Right hindlimb (tissue), 1 donor: ENCODE results near the gene EFCAB6.

ENCODE experiments used
- DNase-seq: peaks from one replicate; pipeline ENCODE4 v3.0.0-alpha.2; 2018

The EFCAB6 gene

GRCh38 chr22:43567691-43568324 lies 244.3 kb downstream of the EFCAB6 start:
- DNase-seq = no peak

GRCh38 chr22:43566561-43567332 lies 245.4 kb downstream of the EFCAB6 start:
- DNase-seq = no peak

DNA sequence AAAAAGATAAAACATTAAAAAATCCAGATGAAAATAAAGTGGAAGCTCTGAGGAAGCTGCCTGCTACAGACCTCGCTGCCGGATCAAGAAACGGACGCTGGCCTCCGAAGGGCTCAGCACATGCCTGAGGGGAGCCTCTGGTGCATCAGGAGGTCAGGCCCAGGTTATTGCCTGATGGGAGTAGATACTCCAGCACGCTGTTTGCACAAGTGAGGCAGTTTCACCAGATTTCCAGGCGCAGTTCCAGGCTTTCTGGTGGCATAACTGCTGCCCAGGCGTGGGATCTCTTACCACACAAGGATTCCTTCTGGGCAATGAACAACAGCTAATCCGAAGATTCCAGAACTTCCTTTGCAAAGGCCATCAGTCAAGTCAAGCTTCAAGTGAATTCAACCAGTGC lies 246.1 kb downstream of the EFCAB6 start:
- DNase-seq = no peak

GRCh38 chr22:43564859-43565258 lies 247.2 kb downstream of the EFCAB6 start:
- no peak for DNase-seq

DNA sequence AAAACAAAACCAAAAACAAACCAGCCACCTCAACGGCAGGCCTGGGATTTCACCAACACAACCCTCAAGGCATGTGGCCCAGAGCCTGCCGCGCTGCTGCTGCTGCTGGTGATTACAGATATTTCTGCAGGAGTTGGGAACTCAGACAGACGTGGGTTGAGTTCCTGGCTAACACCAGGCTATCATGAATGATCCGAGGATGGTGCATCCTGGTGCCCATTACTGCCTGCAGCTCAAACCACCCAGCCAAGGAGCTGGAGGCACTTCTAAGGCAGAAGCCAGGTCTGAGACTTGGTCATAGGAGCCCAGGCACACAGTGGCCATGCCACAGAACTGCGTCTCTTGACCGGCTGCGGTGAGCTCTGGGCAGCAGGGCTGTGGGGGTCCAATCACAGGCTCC lies 248.5 kb downstream of the EFCAB6 start:
- no peak for DNase-seq

- DNase-seq = no peak
Measured at GRCh38 chr22:43562843-43563242, 249.3 kb downstream of the EFCAB6 start.

- no peak for DNase-seq
Measured at GRCh38 chr22:43561415-43562178, 250.5 kb downstream of the EFCAB6 start.

DNA sequence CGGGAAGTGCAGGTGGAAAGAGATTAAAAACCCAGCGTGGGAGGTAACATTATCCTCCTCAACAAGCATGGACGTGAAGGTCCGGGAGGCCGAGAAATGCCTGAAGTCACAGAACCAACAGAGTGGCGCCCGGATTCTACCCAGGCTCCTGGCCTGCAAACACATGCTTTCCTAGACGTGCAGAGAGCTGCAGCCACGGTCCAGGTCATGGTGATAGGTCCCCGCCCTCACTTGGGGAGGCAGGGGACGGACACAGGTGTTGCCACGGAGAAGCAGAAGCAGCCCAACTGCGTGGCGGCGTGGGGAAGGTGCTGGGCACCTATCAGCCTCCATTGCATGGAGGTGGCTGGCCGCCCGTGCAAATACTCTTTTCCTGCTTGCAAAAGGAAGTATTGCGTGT lies 251.5 kb downstream of the EFCAB6 start:
- DNase-seq = no peak

GRCh38 chr22:43555561-43556515 lies 256.3 kb downstream of the EFCAB6 start:
- no peak for DNase-seq

DNA sequence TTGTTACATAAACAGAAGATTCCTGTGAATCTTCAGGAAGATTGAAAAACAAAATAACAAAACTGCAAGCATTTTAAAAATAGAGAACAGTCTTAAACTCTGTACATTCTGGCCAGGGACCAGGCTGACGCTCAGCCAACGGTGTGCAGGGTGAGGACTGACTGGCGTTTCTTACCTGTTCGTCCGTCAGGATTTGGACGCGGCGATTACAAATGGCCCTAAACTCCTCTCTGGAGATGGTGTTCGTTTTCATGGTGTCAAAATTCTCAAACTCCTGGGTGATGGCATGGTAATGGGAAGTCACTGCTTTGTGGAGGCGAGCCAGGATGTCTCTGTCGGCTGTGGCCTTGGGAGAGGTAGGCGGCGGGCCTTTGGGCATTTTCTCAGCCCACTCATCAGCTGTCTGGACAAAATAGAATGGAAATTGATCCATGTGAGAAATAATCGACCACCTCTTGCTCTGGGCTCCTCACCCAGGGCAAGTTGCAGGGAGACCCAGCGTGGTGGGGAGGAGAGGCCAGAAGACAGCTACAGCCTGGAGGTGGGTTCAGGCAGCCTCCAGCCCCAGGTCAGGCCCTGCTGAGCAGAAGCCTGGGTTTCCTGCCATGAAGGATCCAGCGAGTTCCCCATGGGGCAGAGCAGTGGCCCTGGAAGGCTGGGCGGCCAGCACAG lies 257.3 kb downstream of the EFCAB6 start:
- no peak for DNase-seq

GRCh38 chr22:43554259-43554636 lies 257.9 kb downstream of the EFCAB6 start:
- DNase-seq = no peak

GRCh38 chr22:43553451-43554258 lies 258.4 kb downstream of the EFCAB6 start:
- no peak for DNase-seq

DNA sequence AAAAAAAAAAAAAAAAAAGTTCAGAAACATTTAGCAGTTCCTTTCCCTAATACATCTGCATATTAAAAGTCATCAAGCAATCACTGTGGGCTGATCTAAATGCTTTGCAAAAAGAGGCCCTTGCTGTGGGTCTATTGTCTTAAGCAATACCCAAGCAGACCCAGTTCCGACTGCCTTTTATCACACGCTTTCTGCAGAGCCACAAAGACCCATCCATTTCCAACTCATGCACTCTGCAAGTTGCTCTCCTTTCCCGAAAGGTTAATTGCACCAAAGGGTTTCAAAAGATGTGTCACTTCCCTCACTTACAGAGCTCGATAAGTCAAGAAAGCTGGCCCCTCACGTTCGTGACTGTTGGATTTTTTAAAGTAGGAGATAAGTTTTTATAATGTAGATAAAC lies 261.4 kb downstream of the EFCAB6 start:
- DNase-seq = no peak

DNA sequence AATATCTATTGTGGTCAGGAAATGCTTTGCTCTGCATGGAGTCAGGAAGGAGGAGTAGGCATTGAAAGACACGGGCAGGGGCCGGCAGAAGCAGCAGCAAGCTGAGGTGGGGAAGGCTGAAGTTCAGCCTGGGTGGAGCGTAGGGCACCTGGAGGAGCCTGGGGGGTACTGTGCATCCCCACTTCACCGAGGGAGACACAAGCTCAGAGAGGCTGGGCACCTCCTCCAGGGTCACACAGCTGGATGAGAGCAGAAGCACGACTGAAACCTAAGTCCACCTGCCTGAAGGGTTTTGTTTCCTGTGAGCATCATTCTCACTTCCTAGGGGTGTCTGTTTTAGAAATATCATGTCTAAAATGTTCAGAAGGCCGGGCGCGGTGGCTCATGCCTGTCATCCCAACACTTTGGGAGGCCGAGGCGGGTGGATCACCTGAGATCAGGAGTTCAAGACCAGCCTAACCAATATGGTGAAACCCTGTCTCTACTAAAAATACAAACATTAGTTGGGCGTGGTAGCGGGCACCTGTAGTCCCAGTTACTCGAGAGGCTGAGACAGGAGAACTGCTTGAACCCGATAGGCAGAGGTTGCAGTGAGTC lies 262.0 kb downstream of the EFCAB6 start:
- DNase-seq = no peak

DNA sequence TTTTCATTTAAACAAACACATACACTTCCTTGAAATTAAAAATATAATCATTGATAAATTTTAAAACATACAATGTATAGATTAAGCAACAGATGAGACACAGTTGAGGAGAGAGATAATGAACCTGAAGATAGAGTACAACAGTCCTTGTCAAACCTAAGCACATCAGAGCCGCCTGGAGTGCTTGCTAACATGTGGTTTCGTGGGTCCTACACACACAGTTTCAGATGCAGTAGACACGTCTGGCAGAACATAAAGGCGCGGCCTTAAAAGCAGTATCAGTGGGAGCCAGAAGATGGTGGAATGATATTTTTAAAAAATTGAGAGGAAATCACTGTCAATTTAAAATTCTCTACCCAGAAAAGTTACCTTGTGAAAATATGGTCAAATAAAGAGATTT lies 265.9 kb downstream of the EFCAB6 start:
- DNase-seq = no peak

GRCh38 chr22:43544289-43544673 lies 267.8 kb downstream of the EFCAB6 start:
- DNase-seq = no peak

GRCh38 chr22:43543522-43544288 lies 268.4 kb downstream of the EFCAB6 start:
- DNase-seq = no peak

- no peak for DNase-seq
Measured at GRCh38 chr22:43542681-43543521, 269.2 kb downstream of the EFCAB6 start.
